Measurements from ENCODE around the gene TTLL11. TPM values are rescaled to one million over a fixed set of nuclear protein-coding genes. Genes with fewer than 3 reads are reported as not detected.

TTLL11 gene
- total RNA-seq, 1 experiment from 2014 or later = 1.5 TPM

GRCh38 chr9:121876658-121877271 is 216.3 kb downstream of the TTLL11 start:
- Histone ChIP-seq H3K14ac (ENCODE audit: insufficient read depth, low read length) (no peak overlapping the region), H4K5ac (ENCODE audit: insufficient read length, low read depth, low read length) (no peak overlapping the region), H4K91ac (ENCODE audit: insufficient read length, low read depth, low read length) (no peak overlapping the region), H2AK5ac (ENCODE audit: insufficient read length, low read length) (no peak overlapping the region), H3T11ph (ENCODE audit: low read length) (no peak overlapping the region), H4K8ac (replicated peaks; ENCODE audit: insufficient read length, low read depth, low read length) (no peak overlapping the region), H3K4me1 (ENCODE audit: insufficient read depth, low read length) (no peaks in the 10 kb centered on the region), H3K9ac (ENCODE audit: extremely low read depth, insufficient read length, low read length) (no peak overlapping the region), H2BK12ac (ENCODE audit: insufficient read length, low read depth, low read length) (no peak overlapping the region), H3K23me2 (ENCODE audit: insufficient read length, low read depth, low read length, poor library complexity, severe bottlenecking) (no peaks in the 10 kb centered on the region), H3K27ac (ENCODE audit: insufficient read length, low read depth, low read length) (no peak overlapping the region), H2BK5ac (ENCODE audit: insufficient read length, low read length) (no peak overlapping the region), H3K4me2 (ENCODE audit: insufficient read depth, insufficient read length, low read length) (no peak overlapping the region), H3K79me2 (ENCODE audit: insufficient read depth, low read length) (no peaks in the 10 kb centered on the region), H3K79me1 (ENCODE audit: insufficient read depth, low read depth, low read length, poor library complexity, severe bottlenecking) (no peaks in the 10 kb centered on the region), H2AFZ (ENCODE audit: low read length) (no peak overlapping the region), H3K27me3 (ENCODE audit: insufficient read depth, low read length) (no peaks in the 10 kb centered on the region), H3K56ac (ENCODE audit: insufficient read length, low read depth, low read length) (no peak overlapping the region), H3K9me3 (ENCODE audit: control insufficient read depth, low read depth, low read length) (no peaks in the 10 kb centered on the region), H2BK120ac (ENCODE audit: low read depth, low read length, poor library complexity, severe bottlenecking) (no peak overlapping the region), H3K4ac (ENCODE audit: low read depth, low read length) (no peak overlapping the region), H2BK20ac (ENCODE audit: low read depth, low read length, poor library complexity, severe bottlenecking) (no peak overlapping the region), H3K23ac (ENCODE audit: insufficient read length, low read depth, low read length) (no peak overlapping the region), H2BK15ac (ENCODE audit: low read depth, low read length) (no peak overlapping the region), H3K18ac (ENCODE audit: insufficient read length, low read depth, low read length) (no peak overlapping the region), H4K20me1 (ENCODE audit: control insufficient read depth, insufficient read depth, insufficient read length) (no peaks in the 10 kb centered on the region)
- Mint-ChIP-seq H3K27me3 (ENCODE audit: low read depth) (peaks cover 2% of the 10 kb centered on the region), H3K36me3 (ENCODE audit: insufficient read depth in 1 of 3, low read depth in 3 of 3) (no peaks in the 10 kb centered on the region), H3K27ac (no peak overlapping the region; a peak in 1 of 7 replicates), H3K4me1 (no peaks in the 10 kb centered on the region), H3K4me3 (no peak overlapping the region), H3K9me3 (no peaks in the 10 kb centered on the region)
- no CpG with 5 or more reads among the region's 13 CpGs for WGBS (ENCODE audit: extremely low coverage, insufficient read length, low lambda C conversion rate)
- TF ChIP-seq CTCF (conservative IDR thresholded peaks at IDR 0.05) = no peak
- no peak for DNase-seq

Data from H9 (cell line).